ENCODE measurements around the gene TIMM44. TPM values are rescaled to one million over a fixed set of nuclear protein-coding genes. Genes with fewer than 3 reads are reported as not detected.

Gene TIMM44
- total and polyA plus RNA-seq, 2 of the 8 experiments (the other 6 are each of a cell fraction or from before 2014, with no cell fraction given), result 131 to 150 TPM

DNA sequence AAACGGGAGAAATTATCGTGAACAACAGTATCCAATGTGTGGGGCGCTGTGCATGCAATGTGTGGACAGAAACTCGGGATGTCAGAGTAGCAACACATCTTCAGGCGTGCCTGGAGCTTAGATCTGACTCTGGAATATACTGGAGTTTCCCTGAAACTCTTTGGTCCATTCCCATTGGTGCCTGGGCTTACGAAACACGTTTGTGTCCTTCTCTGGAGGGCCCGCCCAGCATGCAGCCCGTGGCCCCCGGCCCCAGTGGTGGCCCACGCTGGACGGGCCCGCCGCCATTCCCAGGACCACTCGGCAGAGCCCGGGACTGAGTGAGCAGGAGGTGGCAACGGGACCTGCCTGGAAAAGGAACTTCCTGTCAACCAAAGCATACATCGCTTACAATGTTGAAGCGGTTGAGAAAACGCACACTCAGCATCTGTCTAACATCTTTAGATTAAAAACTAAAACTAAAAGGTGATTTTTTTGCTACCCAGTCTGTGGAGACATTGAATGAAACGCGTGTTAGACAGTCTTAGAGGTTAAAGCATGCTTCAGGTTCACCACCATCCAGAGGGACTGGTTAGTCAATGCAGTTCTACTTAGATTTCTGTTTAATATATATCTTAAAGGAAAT is 19.3 kb upstream of the TIMM44 start:
- 95% methylated on average over 22 of the region's 22 CpGs; no CpG with 5 or more reads in 1 of the 2 experiments for WGBS, 2 experiments (ENCODE audit: extremely low coverage in 1 of 2, insufficient coverage in 1 of 2, insufficient read length in 1 of 2, insufficient replicate concordance in 2 of 2, low coverage in 1 of 2, low lambda C conversion rate in 2 of 2, missing lambda C conversion rate in 1 of 2)
- Histone ChIP-seq H3K9ac (replicated peaks in 1 of 4; ENCODE audit: extremely low read depth in 1 of 4, low read depth in 3 of 4, low read length in 3 of 4) (no peak overlapping the region), H3K79me1 (ENCODE audit: low read depth, low read length) (no peaks in the 10 kb centered on the region; the same call in 1 of the 2 replicates), H4K8ac (ENCODE audit: extremely low read depth, insufficient read depth, low read length) (no peak overlapping the region; the same call in 1 of the 2 replicates), H3K4me1 (replicated peaks in 1 of 4; ENCODE audit: control insufficient read depth in 3 of 4, insufficient read depth in 4 of 4, low read length in 3 of 4) (no peaks in the 10 kb centered on the region), H3K56ac (replicated peaks; ENCODE audit: insufficient read length, low read depth, low read length) (no peak overlapping the region), H2BK15ac (ENCODE audit: low read length) (no peak overlapping the region), H2BK120ac (replicated peaks; ENCODE audit: low read depth, low read length) (no peak overlapping the region), H2BK5ac (ENCODE audit: low read depth, low read length) (no peak overlapping the region), H3K23ac (ENCODE audit: insufficient read length) (no peak overlapping the region), H2BK12ac (ENCODE audit: low read depth, low read length) (no peak overlapping the region), H4K5ac (ENCODE audit: insufficient read length, low read depth, low read length) (no peak overlapping the region), H3K4ac (replicated peaks; ENCODE audit: insufficient read length, low read depth, low read length) (no peak overlapping the region), H3K14ac (ENCODE audit: insufficient read length) (no peak overlapping the region), H2AK5ac (ENCODE audit: low read depth, low read length) (no peak overlapping the region), H3K4me2 (ENCODE audit: insufficient read depth in 1 of 2, low read depth in 2 of 2, low read length in 2 of 2) (no peak overlapping the region), H3K36me3 (ENCODE audit: control insufficient read depth in 2 of 4, insufficient read depth in 4 of 4, low read length in 3 of 4) (peaks cover 29 to 66% (median 58%) of the 10 kb centered on the region in 4 experiments), H2BK20ac (ENCODE audit: low read length) (no peak overlapping the region), H3K27me3 (replicated peaks in 1 of 4; ENCODE audit: control insufficient read depth in 3 of 4, extremely low read depth in 1 of 4, insufficient read depth in 3 of 4, low read length in 3 of 4) (no peaks in the 10 kb centered on the region), H3K27ac (ENCODE audit: low read depth, low read length) (no peak overlapping the region), H3K9me3 (ENCODE audit: insufficient read depth in 2 of 2, low read depth in 1 of 2, low read length in 1 of 2) (no peaks in the 10 kb centered on the region), H3K79me2 (ENCODE audit: control insufficient read depth in 1 of 2, insufficient read depth in 2 of 2, low read length in 2 of 2) (no peaks in the 10 kb centered on the region), H4K91ac (replicated peaks; ENCODE audit: insufficient read length, low read length) (no peak overlapping the region), H4K20me1 (replicated peaks in 1 of 2; ENCODE audit: control insufficient read depth in 1 of 2, insufficient read depth in 2 of 2, low read length in 2 of 2) (peaks cover 5 to 7% of the 10 kb centered on the region in 2 experiments), H3K18ac (ENCODE audit: extremely low read depth, low read length) (no peak overlapping the region), H3K4me3 (ENCODE audit: extremely low read depth in 1 of 4, insufficient read depth in 2 of 4, low read depth in 3 of 4, low read length in 4 of 4) (no peak overlapping the region), H3K23me2 (ENCODE audit: low read depth, low read length) (no peaks in the 10 kb centered on the region), H2AFZ (ENCODE audit: low read length) (no peak overlapping the region)
- no peak for FAIRE-seq
- ChIA-PET CTCF (ENCODE audit: partially characterized antibody) (interaction anchor here (0.7 kb wide), 1 partner anchor 19 kb away, joined by 5 read pairs; no protein-coding TSS in a partner anchor), POLR2A (ENCODE audit: partially characterized antibody) (no interaction called here)
- no peak for DNase-seq (ENCODE audit: low read depth in 1 of 2, low spot score in 2 of 2)
- no peak for TF ChIP-seq BACH1 (IDR thresholded peaks at IDR 0.05; ENCODE audit: low read length)
- no peak for TF ChIP-seq BRCA1 (IDR thresholded peaks at IDR 0.05; ENCODE audit: low read depth, low read length)
- TF ChIP-seq FOSL1 (IDR thresholded peaks at IDR 0.05; ENCODE audit: insufficient read depth, low read depth, low read length), result no peak
- peak; percentile 54; the same call in 1 of the 2 replicates for TF ChIP-seq MAFK (IDR thresholded peaks at IDR 0.05; ENCODE audit: low read depth, low read length)
